Epithelial cell of proximal tubule (primary cell): ENCODE data around the gene XPO1. TPM values are rescaled to one million over a fixed set of nuclear protein-coding genes. Genes with fewer than 3 reads are reported as not detected.
"Not testable (repeated sequence)": the region's sequence is repeated elsewhere in the genome, so short reads cannot be mapped to it uniquely, and the experiment has no call there.

Experiments used
- DNase-seq: peaks from one replicate; pipeline ENCODE4 v3.0.0-alpha.2; 2011; ENCODE audit warnings: low read depth
- H3K4me3 ChIP-seq: 2 replicates; pipeline ENCODE4 v1.5.1; 2011; ENCODE audit warnings: low read depth, mild to moderate bottlenecking, low read length
- total RNA-seq: library from RNA; depleted of rRNA; stranded (reverse); fragments of >200 nt; gene quantifications from 2 replicates; pipeline ENCODE4 v1.2.3, GENCODE V29; 2015
- TF ChIP-seq, protein P1 (sequence below): conservative IDR thresholded peaks from 2 replicates; pipeline ENCODE4 v1.5.1; 2012; ENCODE audit warnings: low read depth, mild to moderate bottlenecking, low read length

Gene XPO1
- total RNA-seq, 1 donor from 2014 or later: 104 TPM

GRCh38 chr2:61478086-61478485 is 60.1 kb downstream of the XPO1 start:
- TF ChIP-seq, protein P1, sequence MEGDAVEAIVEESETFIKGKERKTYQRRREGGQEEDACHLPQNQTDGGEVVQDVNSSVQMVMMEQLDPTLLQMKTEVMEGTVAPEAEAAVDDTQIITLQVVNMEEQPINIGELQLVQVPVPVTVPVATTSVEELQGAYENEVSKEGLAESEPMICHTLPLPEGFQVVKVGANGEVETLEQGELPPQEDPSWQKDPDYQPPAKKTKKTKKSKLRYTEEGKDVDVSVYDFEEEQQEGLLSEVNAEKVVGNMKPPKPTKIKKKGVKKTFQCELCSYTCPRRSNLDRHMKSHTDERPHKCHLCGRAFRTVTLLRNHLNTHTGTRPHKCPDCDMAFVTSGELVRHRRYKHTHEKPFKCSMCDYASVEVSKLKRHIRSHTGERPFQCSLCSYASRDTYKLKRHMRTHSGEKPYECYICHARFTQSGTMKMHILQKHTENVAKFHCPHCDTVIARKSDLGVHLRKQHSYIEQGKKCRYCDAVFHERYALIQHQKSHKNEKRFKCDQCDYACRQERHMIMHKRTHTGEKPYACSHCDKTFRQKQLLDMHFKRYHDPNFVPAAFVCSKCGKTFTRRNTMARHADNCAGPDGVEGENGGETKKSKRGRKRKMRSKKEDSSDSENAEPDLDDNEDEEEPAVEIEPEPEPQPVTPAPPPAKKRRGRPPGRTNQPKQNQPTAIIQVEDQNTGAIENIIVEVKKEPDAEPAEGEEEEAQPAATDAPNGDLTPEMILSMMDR: no peak
- no peak for DNase-seq
- H3K4me3 ChIP-seq: no peak overlapping the region

DNA sequence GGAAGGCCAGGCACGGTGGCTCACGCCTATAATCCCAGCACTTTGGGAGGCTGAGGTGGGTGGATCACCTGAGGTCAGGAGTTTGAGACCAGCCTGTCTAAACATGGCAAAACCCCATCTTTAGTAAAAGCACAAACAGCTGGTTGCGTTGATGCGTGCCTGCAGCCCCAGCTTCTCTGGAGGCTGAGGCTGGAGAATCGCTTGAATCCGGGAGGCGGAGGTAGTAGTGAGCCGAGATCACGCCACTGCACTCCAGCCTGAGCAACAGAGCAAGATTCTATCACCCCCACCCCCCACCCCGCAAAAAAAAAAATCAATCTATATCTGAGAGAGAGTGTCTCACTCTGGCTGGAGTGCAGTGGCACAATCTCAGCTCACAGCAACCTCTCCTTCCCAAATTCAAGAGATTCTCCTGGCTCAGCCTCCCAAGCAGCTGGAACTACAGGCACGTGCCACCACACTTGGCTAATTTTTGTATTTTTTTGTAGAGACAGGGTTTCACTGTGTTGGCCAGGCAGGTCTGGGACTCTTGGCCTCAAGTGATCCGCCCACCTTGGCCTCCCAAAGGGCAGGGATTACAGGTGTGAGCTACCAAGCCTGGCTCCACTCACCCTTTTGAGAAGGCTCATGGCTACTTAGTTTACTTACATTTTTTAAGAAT is 61.1 kb downstream of the XPO1 start:
- not testable (repeated sequence) for H3K4me3 ChIP-seq, DNase-seq

- TF ChIP-seq, protein P1: no peak
- DNase-seq: no peak
Observed at GRCh38 chr2:61471905-61472805, 66.0 kb downstream of the XPO1 start.

DNA sequence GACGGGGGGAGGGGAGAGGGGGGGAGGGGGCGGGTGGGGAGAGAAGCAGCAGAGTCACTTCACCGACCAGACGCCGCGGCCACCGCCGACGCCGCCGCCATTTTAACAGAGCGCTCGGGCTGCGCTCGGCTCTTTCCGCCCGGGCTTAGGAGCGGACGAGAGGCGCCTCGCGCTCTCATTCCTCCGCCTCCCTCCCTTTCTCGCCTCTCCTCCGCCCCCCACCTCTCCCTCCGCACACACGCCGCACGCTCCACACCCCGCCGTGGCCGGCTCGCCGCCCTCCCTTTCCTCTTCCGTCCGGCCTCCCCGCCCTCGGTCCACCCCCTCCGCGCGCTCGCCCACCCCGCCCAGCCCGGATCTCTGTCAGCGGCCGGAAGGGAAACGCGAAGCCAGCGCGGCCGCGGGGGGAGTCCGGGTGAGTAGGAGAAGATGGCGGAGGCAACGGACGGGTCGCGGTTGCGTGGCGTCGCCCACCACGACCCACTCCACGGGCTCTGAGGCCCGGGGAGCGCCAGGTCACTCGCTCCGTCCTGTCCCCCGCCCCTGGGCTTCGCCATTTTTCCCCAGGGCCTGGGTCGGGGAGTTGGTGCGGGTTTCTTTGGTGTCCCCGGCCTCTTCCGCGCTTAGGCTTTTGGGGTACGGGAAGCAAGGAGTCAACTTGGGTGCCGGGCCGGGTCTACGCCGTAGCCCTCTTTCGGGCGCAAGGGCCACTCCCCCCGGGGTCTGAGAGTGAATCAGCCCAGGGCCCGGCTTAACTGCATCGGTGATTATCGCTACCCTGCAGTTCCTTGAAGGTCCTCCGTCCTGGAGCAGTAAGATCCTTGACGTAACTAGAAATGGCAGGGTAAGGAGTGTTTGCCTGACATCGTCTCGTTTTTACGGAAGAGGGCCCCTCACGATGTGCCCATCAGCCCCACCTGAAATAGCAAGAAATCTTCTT is 66.9 kb downstream of the XPO1 start, which contains the start of gene USP34:
Gene USP34, minus strand, starts transcription at position 123 of the 940 bp plus-strand sequence. CDS start 395 bp downstream, outside the sequence.
- TF ChIP-seq, protein P1: no peak
- DNase-seq: peak; percentile 38
- H3K4me3 ChIP-seq: peak within 1 kb of the TSS; percentile 97

More at GRCh38 chr2:61471905-61472805, 66.0 kb downstream of the XPO1 start:
- H3K4me3 ChIP-seq: peak overlapping the region; percentile 97

DNA sequence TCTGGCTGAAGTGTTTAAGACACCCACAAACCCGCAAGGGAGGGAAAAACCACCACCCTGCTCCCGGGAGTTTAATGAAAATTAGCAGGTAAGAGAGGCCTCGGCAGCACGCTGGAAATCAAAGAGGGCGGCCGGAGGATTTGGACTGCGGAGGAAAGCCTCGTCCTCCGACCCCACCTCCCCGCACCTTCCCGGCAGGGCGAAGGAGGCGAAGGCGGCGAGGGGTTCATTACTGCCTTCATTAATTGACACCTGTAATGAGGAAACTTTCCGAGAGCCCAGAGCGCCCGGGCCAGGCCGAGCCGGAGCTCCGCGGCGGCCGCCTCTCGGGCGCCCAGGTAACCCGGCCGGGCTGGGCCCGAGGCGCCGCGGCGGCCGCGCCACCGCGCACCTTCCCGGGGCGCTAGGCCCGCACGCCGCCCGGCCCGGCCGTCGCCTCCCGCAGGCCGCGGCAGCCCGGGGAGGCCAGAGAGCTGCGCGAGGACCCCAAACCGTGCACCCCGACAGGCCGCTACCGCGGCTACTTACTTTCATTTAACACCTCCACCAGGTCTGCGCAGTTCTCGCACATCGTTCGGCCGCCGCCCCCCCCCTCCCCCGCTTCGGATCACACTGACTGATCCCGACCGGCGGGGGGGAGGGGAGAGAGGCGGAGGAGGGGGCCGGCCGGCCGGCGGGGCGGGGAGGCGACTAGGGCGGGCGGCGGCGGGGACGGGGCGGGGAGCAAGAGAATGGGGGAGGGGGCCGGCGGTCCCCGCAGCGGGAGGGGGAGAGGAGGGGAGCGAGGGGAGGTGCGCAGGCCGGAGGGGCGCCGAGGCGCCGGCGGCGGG is 67.8 kb downstream of the XPO1 start:
- TF ChIP-seq, protein P1: no peak
- no peak for DNase-seq
- peak overlapping the region; percentile 97 for H3K4me3 ChIP-seq

DNA sequence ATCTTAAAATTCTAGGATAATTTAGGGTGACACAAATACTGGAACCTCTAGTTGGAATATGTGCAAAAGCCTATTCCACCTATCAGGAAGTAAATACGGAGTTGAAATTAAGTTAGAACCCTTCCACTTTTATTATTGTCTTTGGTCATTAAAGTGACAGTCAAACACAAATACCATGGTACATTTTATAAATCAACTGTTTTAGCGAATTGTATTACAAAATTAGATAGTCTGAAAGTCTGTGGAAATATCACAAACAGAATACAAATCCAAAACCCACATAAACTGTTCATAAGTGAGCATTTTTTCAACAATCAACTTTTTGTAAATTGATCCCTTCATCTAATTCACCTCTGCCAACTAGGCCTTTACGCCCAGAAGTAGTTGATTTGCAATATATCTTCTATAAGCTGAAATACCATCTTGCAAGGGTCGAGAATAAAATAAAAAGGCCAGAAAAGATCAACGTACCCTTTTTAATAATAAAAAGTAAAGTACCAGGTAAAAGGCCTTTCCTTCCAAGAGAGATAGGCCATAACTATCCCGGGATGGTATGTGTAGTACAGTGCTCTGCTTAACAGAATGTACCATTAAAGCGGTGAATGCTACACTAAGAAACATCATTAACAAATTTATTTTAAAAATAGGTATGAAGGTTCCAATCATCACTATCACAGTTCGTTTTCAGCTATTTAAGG is 68.6 kb downstream of the XPO1 start:
- DNase-seq: no peak
- H3K4me3 ChIP-seq: peak overlapping the region; percentile 97
- TF ChIP-seq, protein P1: no peak

DNA sequence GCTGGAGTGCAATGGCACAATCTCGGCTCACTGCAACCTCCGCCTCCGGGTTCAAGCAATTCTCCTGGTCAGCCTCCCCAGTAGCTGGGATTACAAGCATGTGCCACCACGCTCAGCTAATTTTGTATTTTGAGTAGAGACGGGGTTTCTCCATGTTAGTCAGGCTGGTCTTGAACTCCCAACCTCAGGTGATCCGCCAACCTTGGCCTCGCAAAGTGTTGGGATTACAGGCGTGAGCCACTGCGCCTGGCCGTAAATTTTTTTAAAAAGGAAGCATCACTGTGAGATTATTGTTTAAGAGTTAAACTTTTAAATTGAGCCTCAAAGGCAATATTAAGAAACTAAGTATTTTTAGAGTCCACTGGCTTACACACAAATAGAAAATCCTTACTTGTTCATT is 69.9 kb downstream of the XPO1 start:
- not testable (repeated sequence) for H3K4me3 ChIP-seq, DNase-seq
